Measurements from ENCODE around the gene CIRBP. TPM values are rescaled to one million over a fixed set of nuclear protein-coding genes. Genes with fewer than 3 reads are reported as not detected.
"Not testable (repeated sequence)": the region's sequence is repeated elsewhere in the genome, so short reads cannot be mapped to it uniquely, and the experiment has no call there.

The CIRBP gene
- total and polyA plus RNA-seq, 5 donors from 2014 or later = 172 to 497 (median 232) TPM

DNA sequence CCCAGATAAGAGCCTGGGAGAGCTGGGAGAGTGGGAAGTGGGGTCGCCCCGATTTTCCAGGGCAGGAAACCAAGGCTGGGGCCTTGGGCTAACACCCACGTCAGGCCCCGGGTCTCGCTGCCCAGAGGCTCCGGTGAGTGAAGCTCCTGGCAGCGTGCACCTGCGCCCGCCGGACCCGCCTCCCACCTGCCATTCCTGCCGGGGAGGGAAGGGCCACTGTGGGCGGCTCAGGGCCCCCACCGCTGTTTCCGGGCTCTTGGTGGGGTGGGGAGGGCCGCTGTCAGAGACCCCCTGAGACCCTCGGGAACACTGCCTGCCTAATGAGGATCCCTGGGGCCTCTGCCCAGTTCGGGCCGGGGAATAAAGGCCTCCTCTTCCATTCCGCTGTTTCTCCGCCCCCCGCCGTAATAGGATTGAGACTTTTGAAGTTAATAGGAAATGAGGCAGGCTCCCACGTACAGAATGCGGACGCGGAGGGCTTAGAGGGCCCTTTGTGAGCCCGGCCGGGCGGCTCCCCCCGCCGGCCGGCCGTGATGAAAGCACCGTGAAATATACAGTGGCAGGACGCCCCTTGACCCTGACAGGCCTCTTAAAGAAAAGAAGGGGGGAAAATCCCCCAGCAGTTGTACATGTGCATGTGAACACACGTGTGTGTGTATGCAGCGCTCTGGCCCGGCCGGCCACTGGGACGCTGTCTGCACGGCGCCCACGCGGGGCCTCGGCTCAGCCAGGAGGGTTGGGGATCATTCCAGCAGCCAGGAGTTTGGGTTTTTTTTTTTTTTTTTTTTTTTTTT, 49.7 kb downstream of the CIRBP start:
- Mint-ChIP-seq H3K9me3 (peaks cover 0 to 2% (median 0%) of the 10 kb centered on the region in 7 donors), H3K4me1 (peaks cover 0 to 2% (median 0%) of the 10 kb centered on the region in 4 donors), H3K36me3 (no peaks in the 10 kb centered on the region), H3K27me3 (peaks cover 43% of the 10 kb centered on the region), H3K4me3 (no peak overlapping the region), H3K27ac (peak overlapping the region in 1 of 3 donors; percentile 9)
- Histone ChIP-seq H3K27me3 (ENCODE audit: control insufficient read depth, insufficient read depth, low read length) (no peaks in the 10 kb centered on the region), H3K4me3 (ENCODE audit: low read depth, low read length) (no peak overlapping the region), H3K4me1 (ENCODE audit: control insufficient read depth, insufficient read depth, low read length, poor library complexity, severe bottlenecking) (peaks cover 7% of the 10 kb centered on the region), H3K36me3 (ENCODE audit: control insufficient read depth, insufficient read depth, low read length) (no peaks in the 10 kb centered on the region), H3K27ac (ENCODE audit: insufficient read depth, low read length, poor library complexity, severe bottlenecking) (no peak overlapping the region), H3K9me3 (ENCODE audit: control insufficient read depth in 2 of 2, low read length in 2 of 2) (no peaks in the 10 kb centered on the region)
- ATAC-seq (ENCODE audit: low read depth in 2 of 2) (no peak), DNase-seq (no peak)

DNA sequence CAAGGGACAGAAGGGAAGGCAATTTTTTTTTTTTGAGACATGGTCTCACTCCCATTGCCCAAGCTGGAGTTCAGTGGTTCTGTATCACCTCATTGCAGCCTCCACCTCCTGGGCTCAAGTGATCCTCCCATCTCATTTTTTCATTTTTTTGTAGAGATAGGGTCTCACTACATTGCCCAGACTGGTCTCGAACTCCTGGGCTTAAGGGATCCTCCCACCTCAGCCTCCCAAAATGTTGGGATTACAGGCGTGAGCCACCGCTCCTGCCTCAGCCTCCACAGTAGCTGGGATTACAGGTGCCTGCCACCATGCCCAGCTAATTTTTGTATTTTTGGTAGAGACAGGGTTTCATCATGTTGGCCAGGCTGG, 51.1 kb downstream of the CIRBP start:
- H3K36me3 ChIP-seq (ENCODE audit: control insufficient read depth, insufficient read depth, low read length); H3K27ac Mint-ChIP-seq; H3K27me3 ChIP-seq (ENCODE audit: control insufficient read depth, insufficient read depth, low read length); H3K4me1 Mint-ChIP-seq; H3K4me3 ChIP-seq (ENCODE audit: low read depth, low read length); H3K4me3 Mint-ChIP-seq; H3K36me3 Mint-ChIP-seq; H3K9me3 ChIP-seq (ENCODE audit: control insufficient read depth in 2 of 2, low read length in 2 of 2); DNase-seq; ATAC-seq (ENCODE audit: low read depth in 2 of 2); H3K9me3 Mint-ChIP-seq; H3K27ac ChIP-seq (ENCODE audit: insufficient read depth, low read length, poor library complexity, severe bottlenecking): not testable (repeated sequence)
- peaks cover 49% of the 10 kb centered on the region for H3K27me3 Mint-ChIP-seq
- peaks cover 13% of the 10 kb centered on the region for H3K4me1 ChIP-seq (ENCODE audit: control insufficient read depth, insufficient read depth, low read length, poor library complexity, severe bottlenecking)

DNA sequence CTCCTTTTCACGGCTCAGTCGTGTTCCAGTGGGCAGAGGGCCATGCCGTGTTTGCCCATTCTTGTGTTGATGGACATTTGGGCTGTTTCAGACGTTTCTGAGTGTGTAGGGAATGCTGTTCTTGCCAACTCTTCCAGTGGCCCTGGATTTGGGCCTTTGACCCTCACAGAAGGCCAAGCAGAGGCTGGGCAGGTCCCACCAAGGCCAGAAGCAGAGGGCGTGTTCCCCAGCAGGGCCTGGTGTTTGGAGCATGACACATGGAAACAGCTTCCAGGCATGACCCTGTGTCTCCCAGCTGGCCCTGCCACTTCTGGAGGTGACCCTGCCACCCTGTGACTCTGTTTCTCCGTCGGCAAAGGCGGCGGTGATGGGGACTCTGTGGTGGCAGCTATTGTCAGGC, 52.4 kb downstream of the CIRBP start:
- H3K4me1 ChIP-seq (ENCODE audit: control insufficient read depth, insufficient read depth, low read length, poor library complexity, severe bottlenecking) = peaks cover 7% of the 10 kb centered on the region
- Mint-ChIP-seq H3K4me3 (no peak overlapping the region), H3K9me3 (peaks cover 0 to 2% (median 0%) of the 10 kb centered on the region in 7 donors), H3K27ac (no peak overlapping the region), H3K36me3 (no peaks in the 10 kb centered on the region), H3K4me1 (peaks cover 0 to 2% (median 0%) of the 10 kb centered on the region in 4 donors), H3K27me3 (peaks cover 49% of the 10 kb centered on the region)
- no peak for ATAC-seq (ENCODE audit: low read depth in 2 of 2)
- no peak overlapping the region for H3K27ac ChIP-seq (ENCODE audit: insufficient read depth, low read length, poor library complexity, severe bottlenecking)
- no peaks in the 10 kb centered on the region for H3K9me3 ChIP-seq (ENCODE audit: control insufficient read depth in 2 of 2, low read length in 2 of 2)
- no peaks in the 10 kb centered on the region for H3K36me3 ChIP-seq (ENCODE audit: control insufficient read depth, insufficient read depth, low read length)
- no peak for DNase-seq
- no peaks in the 10 kb centered on the region for H3K27me3 ChIP-seq (ENCODE audit: control insufficient read depth, insufficient read depth, low read length)
- H3K4me3 ChIP-seq (ENCODE audit: low read depth, low read length) = no peak overlapping the region

DNA sequence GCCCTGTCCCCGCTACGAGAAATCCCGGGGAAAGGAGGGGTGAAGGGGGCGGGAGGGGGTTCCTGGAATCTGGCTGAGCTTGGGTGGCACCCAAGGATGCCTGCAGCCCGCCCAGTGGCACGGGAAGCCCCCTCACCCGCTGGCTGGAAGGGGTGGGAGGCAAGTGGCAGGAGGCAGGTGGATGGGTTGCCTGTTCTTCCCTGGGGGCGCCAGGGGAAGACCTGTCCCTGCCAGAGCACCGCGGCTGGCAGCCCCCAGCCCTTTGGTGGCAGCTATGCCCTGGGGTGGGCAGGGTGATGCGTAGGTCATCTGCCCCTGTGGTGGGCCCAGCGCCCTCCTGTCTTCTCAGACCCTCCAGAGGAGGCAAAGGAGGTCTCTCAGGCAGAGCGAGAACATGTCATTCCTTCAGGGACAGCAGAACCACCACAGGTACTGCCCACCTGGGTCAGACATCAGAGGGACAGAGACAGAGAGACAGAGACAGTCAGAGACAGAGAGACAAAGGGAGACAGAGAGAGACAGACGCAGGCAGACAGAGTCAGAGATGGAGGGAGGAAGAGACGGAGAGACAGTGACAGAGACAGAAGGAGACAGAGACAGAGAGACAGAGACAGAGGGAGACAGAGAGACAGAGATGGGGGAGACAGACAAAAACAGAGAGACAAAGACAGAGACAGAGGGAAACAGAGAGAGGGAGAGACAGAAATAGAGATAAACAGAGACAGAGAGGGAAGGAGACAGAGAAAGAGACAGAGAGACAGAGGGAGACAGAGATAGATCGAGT, 53.3 kb downstream of the CIRBP start:
- Histone ChIP-seq H3K9me3 (ENCODE audit: control insufficient read depth in 2 of 2, low read length in 2 of 2) (no peaks in the 10 kb centered on the region), H3K27me3 (ENCODE audit: control insufficient read depth, insufficient read depth, low read length) (no peaks in the 10 kb centered on the region), H3K36me3 (ENCODE audit: control insufficient read depth, insufficient read depth, low read length) (no peaks in the 10 kb centered on the region), H3K4me1 (ENCODE audit: control insufficient read depth, insufficient read depth, low read length, poor library complexity, severe bottlenecking) (peaks cover 7% of the 10 kb centered on the region), H3K27ac (ENCODE audit: insufficient read depth, low read length, poor library complexity, severe bottlenecking) (no peak overlapping the region), H3K4me3 (ENCODE audit: low read depth, low read length) (no peak overlapping the region)
- peaks cover 47% of the 10 kb centered on the region for H3K27me3 Mint-ChIP-seq
- peaks cover 0 to 2% (median 0%) of the 10 kb centered on the region in 7 donors for H3K9me3 Mint-ChIP-seq
- no peak for ATAC-seq (ENCODE audit: low read depth in 2 of 2)
- H3K36me3 Mint-ChIP-seq = no peaks in the 10 kb centered on the region
- H3K27ac Mint-ChIP-seq = peak overlapping the region in 1 of 3 donors; percentile 18
- peaks cover 0 to 2% (median 0%) of the 10 kb centered on the region in 4 donors for H3K4me1 Mint-ChIP-seq
- no peak overlapping the region for H3K4me3 Mint-ChIP-seq
- DNase-seq = no peak

DNA sequence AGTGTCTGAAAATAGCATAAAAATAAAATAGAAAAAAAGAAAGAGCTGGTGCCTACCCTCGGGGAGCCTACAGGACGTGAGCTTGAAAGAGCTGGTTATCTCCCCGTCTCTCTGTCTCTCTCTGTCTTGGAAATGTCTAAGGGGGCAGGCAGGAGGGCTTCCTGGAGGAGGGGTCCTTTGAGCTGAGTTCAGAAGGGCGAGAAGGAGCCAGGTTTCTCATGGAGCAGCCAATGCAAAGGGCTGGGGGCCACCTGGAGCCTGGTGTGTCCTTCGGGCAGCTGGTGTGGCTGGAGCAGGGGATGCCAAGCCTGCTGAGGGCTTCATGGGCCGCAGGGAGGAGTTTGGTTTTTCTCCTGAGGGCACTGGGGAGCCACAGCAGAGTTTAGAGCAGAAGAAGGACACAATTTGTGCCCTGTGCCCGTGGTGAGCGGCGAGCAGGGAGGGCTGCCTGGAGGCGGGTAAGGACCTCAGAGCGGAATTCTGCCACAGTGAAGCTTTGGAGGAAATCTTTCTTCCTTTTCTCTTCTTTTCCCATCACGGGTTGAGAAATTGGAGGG, 55.2 kb downstream of the CIRBP start:
- no peak overlapping the region for H3K4me3 ChIP-seq (ENCODE audit: low read depth, low read length)
- H3K27ac Mint-ChIP-seq = no peak overlapping the region

More for the DNA sequence above, 55.2 kb downstream of the CIRBP start:
- Histone ChIP-seq H3K9me3 (ENCODE audit: control insufficient read depth in 2 of 2, low read length in 2 of 2) (no peaks in the 10 kb centered on the region), H3K4me1 (ENCODE audit: control insufficient read depth, insufficient read depth, low read length, poor library complexity, severe bottlenecking) (peaks cover 7% of the 10 kb centered on the region), H3K27me3 (ENCODE audit: control insufficient read depth, insufficient read depth, low read length) (no peaks in the 10 kb centered on the region), H3K36me3 (ENCODE audit: control insufficient read depth, insufficient read depth, low read length) (no peaks in the 10 kb centered on the region), H3K27ac (ENCODE audit: insufficient read depth, low read length, poor library complexity, severe bottlenecking) (no peak overlapping the region)
- H3K4me1 Mint-ChIP-seq = peaks cover 0 to 2% (median 0%) of the 10 kb centered on the region in 4 donors
- no peaks in the 10 kb centered on the region for H3K9me3 Mint-ChIP-seq
- no peak for ATAC-seq (ENCODE audit: low read depth in 2 of 2)
- H3K27me3 Mint-ChIP-seq = peaks cover 38% of the 10 kb centered on the region
- DNase-seq = no peak
- no peaks in the 10 kb centered on the region for H3K36me3 Mint-ChIP-seq
- no peak overlapping the region for H3K4me3 Mint-ChIP-seq

Other genes starting within 250 kb of the CIRBP start
- 339 TPM for gene TMEM259, start 248.2 kb upstream of the CIRBP start, total RNA-seq
- gene TMEM259, start 248.2 kb upstream of the CIRBP start, polyA plus RNA-seq = 10 to 100 TPM; 51.6 to 67.1 (median 54.2) TPM
- not detected for gene RNU6-2, start 247.8 kb upstream of the CIRBP start, total RNA-seq
- gene RNU6-2, start 247.8 kb upstream of the CIRBP start, polyA plus RNA-seq = not detected
- gene CNN2, start 242.7 kb upstream of the CIRBP start, total RNA-seq = 397 TPM
- 100 to 1,000 TPM; 378 to 426 (median 401) TPM for gene CNN2, start 242.7 kb upstream of the CIRBP start, polyA plus RNA-seq
- 161 TPM for gene ABCA7, start 229.2 kb upstream of the CIRBP start, total RNA-seq
- gene ABCA7, start 229.2 kb upstream of the CIRBP start, polyA plus RNA-seq = 10 to 100 TPM in 1 of 4 donors, 1 to 10 TPM in 3; 3.4 to 13.3 (median 6.9) TPM
- gene ARHGAP45, start 202.2 kb upstream of the CIRBP start, total RNA-seq = 756 TPM
- gene ARHGAP45, start 202.2 kb upstream of the CIRBP start, polyA plus RNA-seq = 100 to 1,000 TPM; 258 to 297 (median 277) TPM
- 72.4 TPM for gene POLR2E, start 174.0 kb upstream of the CIRBP start, total RNA-seq
- 100 to 1,000 TPM; 120 to 145 (median 133) TPM for gene POLR2E, start 174.0 kb upstream of the CIRBP start, polyA plus RNA-seq
- 112 TPM for gene GPX4, start 165.3 kb upstream of the CIRBP start, total RNA-seq
- gene GPX4, start 165.3 kb upstream of the CIRBP start, polyA plus RNA-seq = 100 to 1,000 TPM; 318 to 406 (median 354) TPM
- gene SBNO2, start 95.1 kb upstream of the CIRBP start, total RNA-seq = 139 TPM
- gene SBNO2, start 95.1 kb upstream of the CIRBP start, polyA plus RNA-seq = 1 to 10 TPM; 2.0 to 5.1 (median 2.7) TPM
- gene STK11, start 63.6 kb upstream of the CIRBP start, total RNA-seq = 71.4 TPM
- gene STK11, start 63.6 kb upstream of the CIRBP start, polyA plus RNA-seq = 10 to 100 TPM; 11.9 to 23.0 (median 17.4) TPM
- 0.12 TPM for gene CBARP, start 31.3 kb upstream of the CIRBP start, total RNA-seq
- gene CBARP, start 31.3 kb upstream of the CIRBP start, polyA plus RNA-seq = not detected
- 124 TPM for gene ATP5F1D, start 27.6 kb upstream of the CIRBP start, total RNA-seq
- gene ATP5F1D, start 27.6 kb upstream of the CIRBP start, polyA plus RNA-seq = 100 to 1,000 TPM; 208 to 236 (median 223) TPM
- 126 TPM for gene MIDN, start 20.7 kb upstream of the CIRBP start, total RNA-seq
- gene MIDN, start 20.7 kb upstream of the CIRBP start, polyA plus RNA-seq = 1 to 10 TPM; 1.4 to 3.4 (median 1.8) TPM
- 44.2 TPM for gene FAM174C, start 6.2 kb downstream of the CIRBP start, total RNA-seq
- 10 to 100 TPM; 72.9 to 91.3 (median 88.4) TPM for gene FAM174C, start 6.2 kb downstream of the CIRBP start, polyA plus RNA-seq
- gene EFNA2, start 16.5 kb downstream of the CIRBP start, total RNA-seq = not detected
- not detected for gene EFNA2, start 16.5 kb downstream of the CIRBP start, polyA plus RNA-seq
- gene NDUFS7, start 114.6 kb downstream of the CIRBP start, total RNA-seq = 58.3 TPM
- gene NDUFS7, start 114.6 kb downstream of the CIRBP start, polyA plus RNA-seq = 100 to 1,000 TPM; 190 to 227 (median 215) TPM
- gene GAMT, start 132.2 kb downstream of the CIRBP start, total RNA-seq = 6.7 TPM
- 10 to 100 TPM; 10.4 to 20.2 (median 14.2) TPM for gene GAMT, start 132.2 kb downstream of the CIRBP start, polyA plus RNA-seq
- gene DAZAP1, start 138.3 kb downstream of the CIRBP start, total RNA-seq = 153 TPM
- 1 to 10 TPM; 2.4 to 5.3 (median 4.2) TPM for gene DAZAP1, start 138.3 kb downstream of the CIRBP start, polyA plus RNA-seq
- gene RPS15, start 169.1 kb downstream of the CIRBP start, total RNA-seq = 1,352 TPM
- gene RPS15, start 169.1 kb downstream of the CIRBP start, polyA plus RNA-seq = 1,000 to 10,000 TPM; 2,869 to 3,453 (median 3,084) TPM
- 0.25 TPM for gene APC2, start 180.8 kb downstream of the CIRBP start, total RNA-seq
- under 1 TPM in 2 of 4 donors, not detected in 2; 0.06 to 0.07 TPM for gene APC2, start 180.8 kb downstream of the CIRBP start, polyA plus RNA-seq
- gene C19orf25, start 209.9 kb downstream of the CIRBP start, total RNA-seq = 33.4 TPM
- 10 to 100 TPM; 42.2 to 64.0 (median 54.0) TPM for gene C19orf25, start 209.9 kb downstream of the CIRBP start, polyA plus RNA-seq
- 1.3 TPM for gene PCSK4, start 221.0 kb downstream of the CIRBP start, total RNA-seq
- 1 to 10 TPM in 1 of 4 donors, under 1 TPM in 2, not detected in 1; 0.08 to 1.3 (median 0.29) TPM for gene PCSK4, start 221.0 kb downstream of the CIRBP start, polyA plus RNA-seq
- 1.3 TPM for gene REEP6, start 221.8 kb downstream of the CIRBP start, total RNA-seq
- gene REEP6, start 221.8 kb downstream of the CIRBP start, polyA plus RNA-seq = 1 to 10 TPM; 1.5 to 3.3 (median 2.6) TPM
- 2.1 TPM for gene ADAMTSL5, start 243.7 kb downstream of the CIRBP start, total RNA-seq
- 1 to 10 TPM in 2 of 4 donors, under 1 TPM in 2; 0.29 to 3.3 (median 1.8) TPM for gene ADAMTSL5, start 243.7 kb downstream of the CIRBP start, polyA plus RNA-seq